Breast epithelium (tissue), 4 donors: ENCODE data around the gene HSPBAP1. TPM values are rescaled to one million over a fixed set of nuclear protein-coding genes. Genes with fewer than 3 reads are reported as not detected.
A peak's percentile ranks its signal among the peaks of the same experiment; 100 is the strongest.

Experiments used
- DNase-seq, 2 donors: peaks; one replicate each; pipeline ENCODE4 v3.0.0-alpha.2; 2019; ENCODE audit warnings: low spot score in 2 of 2
- H3K27ac ChIP-seq, 2 donors: fragments of 200-600 bp; sonication (generic) in 1 of 2; one replicate each; pipeline ENCODE4 v1.5.1; 2016 to 2019; ENCODE audit warnings: mild to moderate bottlenecking in 1 of 2
- H3K27me3 ChIP-seq, 2 donors: fragments of 200-600 bp; sonication (generic) in 1 of 2; one replicate each; pipeline versions ENCODE4 v1.5.1 to v1.6.0; 2017 to 2019; ENCODE audit warnings: control low read depth in 1 of 2, mild to moderate bottlenecking in 1 of 2
- H3K36me3 ChIP-seq: fragments of 200-600 bp; one replicate; pipeline ENCODE4 v1.5.1; 2019
- H3K4me1 ChIP-seq, 2 donors: fragments of 200-600 bp; sonication (generic); one replicate each; pipeline ENCODE4 v1.5.1; 2016 to 2019; ENCODE audit warnings: control low read depth in 1 of 2
- H3K4me3 ChIP-seq, 3 donors: fragments of 200-600 bp; sonication (generic); 1 replicate in 2 of 3; 2 replicates in 1 of 3; pipeline ENCODE4 v1.5.1; 2016 to 2019; ENCODE audit warnings: mild to moderate bottlenecking in 3 of 3, moderate library complexity in 2 of 3
- H3K9me3 ChIP-seq, 2 donors: fragments of 200-600 bp; sonication (generic) in 1 of 2; one replicate each; pipeline ENCODE4 v1.5.1; 2016 to 2019; ENCODE audit warnings: control low read depth in 1 of 2
- POLR2A ChIP-seq: fragments of 450-650 bp; IDR thresholded peaks from one replicate; pipeline ENCODE4 v1.6.1; 2016; ENCODE audit warnings: antibody characterized with exemption, mild to moderate bottlenecking, moderate library complexity
- POLR2AphosphoS5 ChIP-seq, 3 donors: sonication (generic); formaldehyde crosslinking; IDR thresholded peaks; one replicate each; pipeline ENCODE4 v1.6.1; 2017; ENCODE audit warnings: antibody characterized with exemption in 3 of 3
- intact Hi-C: fragments of 100-400 bp; cut with DNase I; formaldehyde crosslinking; loops from one replicate; pipeline ENCODE4 v1.15.1; 2023; ENCODE audit warnings: low total_unique reads
- total RNA-seq, 3 donors: library from RNA; depleted of rRNA; stranded (reverse); fragments of >200 nt; gene quantifications; one replicate each; pipeline ENCODE4 v1.1.0, GENCODE V29; 2016
- TF ChIP-seq, protein P1 (sequence below), 3 donors: fragments of 450-650 bp; IDR thresholded peaks; one replicate each; pipeline ENCODE4 v1.5.1; 2016 to 2017; ENCODE audit warnings: antibody characterized with exemption in 3 of 3, mild to moderate bottlenecking in 3 of 3, moderate library complexity in 3 of 3

Gene HSPBAP1
- total RNA-seq, 3 donors from 2014 or later, result 11.7 to 18.6 (median 15.7) TPM

DNA sequence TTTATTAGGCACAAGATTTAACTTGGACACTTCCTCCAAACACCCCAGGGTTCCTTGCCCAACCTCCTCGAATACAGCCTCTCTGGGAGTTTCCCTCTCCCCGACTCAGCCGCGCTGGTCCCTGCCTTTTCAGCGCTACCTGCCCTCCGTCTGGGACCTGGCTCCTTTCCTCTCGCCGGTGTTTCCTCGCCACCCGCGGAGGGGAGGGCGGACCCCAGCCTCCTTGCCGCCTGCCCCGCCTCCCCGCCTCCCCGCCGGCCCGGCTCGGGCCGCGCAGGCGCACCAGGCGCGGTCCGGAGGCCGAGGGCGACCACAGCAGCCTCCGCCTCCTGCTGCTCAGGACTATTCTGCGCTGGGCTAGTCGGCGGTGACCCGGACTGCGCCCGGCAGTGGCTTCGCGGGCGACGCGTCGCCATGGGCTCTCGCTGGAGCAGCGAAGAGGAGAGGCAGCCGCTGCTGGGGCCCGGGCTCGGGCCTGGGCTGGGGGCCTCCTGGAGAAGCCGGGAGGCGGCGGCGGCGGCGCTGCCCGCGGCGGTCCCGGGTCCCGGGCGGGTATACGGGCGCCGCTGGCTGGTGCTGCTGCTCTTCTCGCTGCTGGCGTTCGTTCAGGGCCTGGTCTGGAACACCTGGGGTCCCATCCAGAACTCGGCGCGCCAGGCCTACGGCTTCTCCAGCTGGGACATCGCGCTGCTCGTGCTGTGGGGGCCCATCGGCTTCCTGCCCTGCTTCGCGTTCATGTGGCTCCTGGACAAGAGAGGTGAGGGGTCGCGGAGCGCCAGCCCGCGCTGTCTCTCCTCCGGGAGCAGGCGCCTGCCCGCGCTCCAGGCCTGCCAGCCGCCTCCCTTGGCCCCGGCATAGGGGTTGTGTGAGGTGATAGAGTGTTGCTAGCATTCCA, 1.4 kb upstream of the HSPBAP1 start, which contains the start of gene SLC49A4:
SLC49A4 (plus strand) TSS at position 291 of the 895 bp plus-strand sequence; CDS start at position 415, 124 bp downstream.
- Histone ChIP-seq H3K27ac (peak within 1 kb of the TSS; percentile 94 to 97), H3K4me1 (no peaks in the 10 kb centered on the region), H3K36me3 (no peaks in the 10 kb centered on the region), H3K9me3 (no peaks in the 10 kb centered on the region), H3K27me3 (no peaks in the 10 kb centered on the region), H3K4me3 (peak within 1 kb of the TSS; percentile 72 to 73 (median 72))
- intact Hi-C loops, result no loop called here
- TF ChIP-seq POLR2A, result peak; percentile 19
- TF ChIP-seq POLR2AphosphoS5 (IDR thresholded peaks at IDR 0.05), result peak; percentile 13 to 81 (median 77)
- TF ChIP-seq, protein P1, sequence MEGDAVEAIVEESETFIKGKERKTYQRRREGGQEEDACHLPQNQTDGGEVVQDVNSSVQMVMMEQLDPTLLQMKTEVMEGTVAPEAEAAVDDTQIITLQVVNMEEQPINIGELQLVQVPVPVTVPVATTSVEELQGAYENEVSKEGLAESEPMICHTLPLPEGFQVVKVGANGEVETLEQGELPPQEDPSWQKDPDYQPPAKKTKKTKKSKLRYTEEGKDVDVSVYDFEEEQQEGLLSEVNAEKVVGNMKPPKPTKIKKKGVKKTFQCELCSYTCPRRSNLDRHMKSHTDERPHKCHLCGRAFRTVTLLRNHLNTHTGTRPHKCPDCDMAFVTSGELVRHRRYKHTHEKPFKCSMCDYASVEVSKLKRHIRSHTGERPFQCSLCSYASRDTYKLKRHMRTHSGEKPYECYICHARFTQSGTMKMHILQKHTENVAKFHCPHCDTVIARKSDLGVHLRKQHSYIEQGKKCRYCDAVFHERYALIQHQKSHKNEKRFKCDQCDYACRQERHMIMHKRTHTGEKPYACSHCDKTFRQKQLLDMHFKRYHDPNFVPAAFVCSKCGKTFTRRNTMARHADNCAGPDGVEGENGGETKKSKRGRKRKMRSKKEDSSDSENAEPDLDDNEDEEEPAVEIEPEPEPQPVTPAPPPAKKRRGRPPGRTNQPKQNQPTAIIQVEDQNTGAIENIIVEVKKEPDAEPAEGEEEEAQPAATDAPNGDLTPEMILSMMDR (IDR thresholded peaks at IDR 0.05), result no peak
- peak; percentile 68 to 70 for DNase-seq

GRCh38 chr3:122794483-122794778, 800 bp upstream of the HSPBAP1 start:
- H3K27ac ChIP-seq, result peak overlapping the region; percentile 94 to 97
- intact Hi-C loops, result no loop called here
- H3K36me3 ChIP-seq, result no peaks in the 10 kb centered on the region
- H3K4me3 ChIP-seq, result peak overlapping the region; percentile 72 to 73 (median 72)
- no peak for TF ChIP-seq POLR2A
- TF ChIP-seq, protein P1 (IDR thresholded peaks at IDR 0.05), result no peak
- TF ChIP-seq POLR2AphosphoS5 (IDR thresholded peaks at IDR 0.05), result no peak
- DNase-seq, result no peak
- H3K4me1 ChIP-seq, result no peaks in the 10 kb centered on the region
- H3K9me3 ChIP-seq, result no peaks in the 10 kb centered on the region
- H3K27me3 ChIP-seq, result no peaks in the 10 kb centered on the region

GRCh38 chr3:122789585-122790273, 3.9 kb downstream of the HSPBAP1 start:
- intact Hi-C loops, result no loop called here
- TF ChIP-seq POLR2A, result no peak
- TF ChIP-seq, protein P1 (IDR thresholded peaks at IDR 0.05), result no peak
- no peak for TF ChIP-seq POLR2AphosphoS5 (IDR thresholded peaks at IDR 0.05)

DNA sequence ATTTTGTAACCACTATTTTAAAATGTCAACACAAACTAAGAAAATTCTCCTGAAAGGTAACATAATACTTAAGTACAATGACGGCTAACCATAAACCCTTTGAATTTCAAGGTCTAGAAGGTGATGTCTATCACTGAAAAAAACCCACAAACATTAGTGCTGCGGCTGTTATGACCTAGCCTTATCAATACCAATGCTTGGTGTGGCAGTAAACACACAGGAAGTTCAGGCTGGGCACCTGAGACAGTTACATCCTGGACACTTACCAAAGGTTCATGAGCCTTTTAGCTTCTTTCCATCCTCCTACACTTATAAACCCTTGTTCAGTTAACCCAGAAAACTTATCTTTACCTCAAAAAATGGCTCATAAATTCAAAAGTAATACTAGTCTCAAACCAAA, 5.8 kb downstream of the HSPBAP1 start:
- Histone ChIP-seq H3K4me1 (no peaks in the 10 kb centered on the region), H3K27ac (no peak overlapping the region), H3K36me3 (no peaks in the 10 kb centered on the region), H3K27me3 (no peaks in the 10 kb centered on the region), H3K4me3 (no peak overlapping the region), H3K9me3 (no peaks in the 10 kb centered on the region)
- no peak for DNase-seq
- TF ChIP-seq POLR2A (no peak), POLR2AphosphoS5 (IDR thresholded peaks at IDR 0.05) (no peak)
- TF ChIP-seq, protein P1 (IDR thresholded peaks at IDR 0.05), result no peak
- intact Hi-C loops, result no loop called here

More at GRCh38 chr3:122789585-122790273, 3.9 kb downstream of the HSPBAP1 start:
- H3K27me3 ChIP-seq, result no peaks in the 10 kb centered on the region
- H3K4me3 ChIP-seq, result no peak overlapping the region
- no peak overlapping the region for H3K27ac ChIP-seq
- no peak for DNase-seq
- H3K9me3 ChIP-seq, result no peaks in the 10 kb centered on the region
- no peaks in the 10 kb centered on the region for H3K36me3 ChIP-seq
- no peaks in the 10 kb centered on the region for H3K4me1 ChIP-seq

- TF ChIP-seq, protein P1 (IDR thresholded peaks at IDR 0.05), result no peak
- TF ChIP-seq POLR2AphosphoS5 (IDR thresholded peaks at IDR 0.05) (no peak), POLR2A (no peak)
- H3K27ac ChIP-seq, result no peak overlapping the region
- no peak overlapping the region for H3K4me3 ChIP-seq
- no peaks in the 10 kb centered on the region for H3K4me1 ChIP-seq
- intact Hi-C loops, result no loop called here
- no peaks in the 10 kb centered on the region for H3K27me3 ChIP-seq
- no peaks in the 10 kb centered on the region for H3K9me3 ChIP-seq
- H3K36me3 ChIP-seq, result no peaks in the 10 kb centered on the region
- DNase-seq, result no peak
These were observed 7.6 kb downstream of the HSPBAP1 start for GRCh38 chr3:122786066-122786465.
